CD8-positive, alpha-beta memory T cell (primary cell): ENCODE measurements around the gene GRHL3. TPM values are rescaled to one million over a fixed set of nuclear protein-coding genes. Genes with fewer than 3 reads are reported as not detected.
A peak's percentile ranks its signal among the peaks of the same experiment; 100 is the strongest.

Source experiments
- CTCF ChIA-PET: fragments of 350-600 bp; sonication (Branson Sonifier 250); formaldehyde crosslinking; loops from one replicate; lab custom pipeline; 2021; ENCODE audit warnings: antibody characterized with exemption; lab: Charles Lee
- POLR2A ChIA-PET: fragments of 350-600 bp; sonication (Branson Sonifier 250); formaldehyde crosslinking; loops from one replicate; lab custom pipeline; 2021; ENCODE audit warnings: antibody characterized with exemption; lab: Charles Lee
- DNase-seq, 5 donors: peaks; one replicate each; pipeline versions ENCODE4 v3.0.0 to v3.0.0-alpha.2; 2020 to 2022; ENCODE audit warnings: mixed read lengths in 1 of 5
- H3K27ac ChIP-seq: one replicate; pipeline ENCODE4 v1.7.0; 2013; ENCODE audit warnings: low read depth, mild to moderate bottlenecking, low read length, moderate library complexity
- H3K27me3 ChIP-seq: 2 replicates; pipeline ENCODE4 v1.7.0; 2013; ENCODE audit warnings: low read length, mild to moderate bottlenecking; ENCODE audit not compliant: insufficient read depth, poor library complexity, severe bottlenecking
- H3K36me3 ChIP-seq: 2 replicates; pipeline ENCODE4 v1.7.0; 2013; ENCODE audit warnings: mild to moderate bottlenecking, low read length, moderate library complexity; ENCODE audit not compliant: insufficient read depth
- H3K4me1 ChIP-seq: 2 replicates; pipeline ENCODE4 v1.7.0; 2013; ENCODE audit warnings: mild to moderate bottlenecking, low read length, moderate library complexity; ENCODE audit not compliant: insufficient read depth
- H3K4me3 ChIP-seq: 2 replicates; pipeline ENCODE4 v1.7.0; 2013; ENCODE audit warnings: mild to moderate bottlenecking, low read length
- H3K9me3 ChIP-seq: 2 replicates; pipeline ENCODE4 v1.7.0; 2013; ENCODE audit warnings: mild to moderate bottlenecking, low read length
- H3K27ac Mint-ChIP-seq, 8 donors: one replicate each; pipeline ENCODE4 v1.8.0; 2020 to 2021; ENCODE audit warnings: mixed read lengths in 8 of 8, mild to moderate bottlenecking in 6 of 8, inconsistent platforms in 3 of 8, moderate library complexity in 3 of 8
- H3K27me3 Mint-ChIP-seq, 2 donors: one replicate each; pipeline ENCODE4 v1.8.0; 2020 to 2021; ENCODE audit warnings: mixed read lengths in 2 of 2, mild to moderate bottlenecking in 1 of 2, moderate library complexity in 1 of 2
- H3K36me3 Mint-ChIP-seq, 3 donors: one replicate each; pipeline ENCODE4 v1.8.0; 2020 to 2021; ENCODE audit warnings: mixed read lengths in 3 of 3, inconsistent platforms in 1 of 3, mild to moderate bottlenecking in 1 of 3
- H3K4me1 Mint-ChIP-seq, 3 donors: one replicate each; pipeline ENCODE4 v1.8.0; 2020 to 2021; ENCODE audit warnings: mixed read lengths in 3 of 3, inconsistent platforms in 1 of 3, mild to moderate bottlenecking in 1 of 3
- H3K4me3 Mint-ChIP-seq, 7 donors: one replicate each; pipeline ENCODE4 v1.8.0; 2020 to 2021; ENCODE audit warnings: mixed read lengths in 7 of 7, mild to moderate bottlenecking in 6 of 7, moderate library complexity in 4 of 7, inconsistent platforms in 2 of 7
- H3K9me3 Mint-ChIP-seq, 5 donors: one replicate each; pipeline ENCODE4 v1.8.0; 2020 to 2022; ENCODE audit warnings: mixed read lengths in 5 of 5, mild to moderate bottlenecking in 3 of 5, moderate library complexity in 2 of 5, inconsistent platforms in 1 of 5
- polyA plus RNA-seq: library from polyadenylated mRNA; unstranded; fragments of 300-500 nt; fragmentation: Illumina TruSeq; gene quantifications from one replicate; pipeline ENCODE4 v1.2.3, GENCODE V29; 2021
- total RNA-seq, 2 experiments: library from RNA; stranded (reverse); gene quantifications; one replicate each; pipeline ENCODE4 v1.2.3, GENCODE V29; 2021

The GRHL3 gene
- total and polyA plus RNA-seq, 3 experiments from 2014 or later = 0.13 to 0.29 TPM; not detected in 1

DNA sequence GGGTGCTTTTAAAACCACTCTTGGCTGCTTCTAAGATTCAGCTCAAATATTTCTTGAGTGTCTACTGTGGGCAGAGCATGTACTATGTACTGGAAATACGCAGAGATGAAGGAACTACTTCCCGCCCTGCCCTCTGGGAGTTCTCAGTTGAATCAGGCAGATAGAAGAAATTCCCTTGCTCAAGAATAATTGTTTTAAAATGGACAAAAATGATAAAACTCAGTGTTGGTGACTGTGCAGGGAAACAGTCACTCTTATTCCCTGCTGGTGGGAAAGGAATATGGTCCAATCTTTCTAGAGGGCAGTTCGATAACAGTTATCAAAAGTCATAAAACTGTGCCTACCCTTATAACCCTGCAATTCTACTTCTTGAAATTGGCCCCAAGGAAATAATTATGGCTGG, 16.9 kb upstream of the GRHL3 start:
- H3K4me3 Mint-ChIP-seq = no peak overlapping the region
- peaks cover 11% of the 10 kb centered on the region for H3K27me3 ChIP-seq
- H3K36me3 ChIP-seq = no peaks in the 10 kb centered on the region
- H3K4me1 Mint-ChIP-seq = no peaks in the 10 kb centered on the region
- ChIA-PET CTCF (no interaction called here), POLR2A (no interaction called here)
- no peak overlapping the region for H3K27ac Mint-ChIP-seq
- H3K36me3 Mint-ChIP-seq = no peaks in the 10 kb centered on the region
- no peak overlapping the region for H3K4me3 ChIP-seq
- H3K9me3 ChIP-seq = no peaks in the 10 kb centered on the region
- no peak overlapping the region for H3K27ac ChIP-seq
- H3K4me1 ChIP-seq = no peaks in the 10 kb centered on the region
- peaks cover 24 to 38% of the 10 kb centered on the region in 2 donors for H3K27me3 Mint-ChIP-seq
- H3K9me3 Mint-ChIP-seq = no peaks in the 10 kb centered on the region
- DNase-seq = no peak

DNA sequence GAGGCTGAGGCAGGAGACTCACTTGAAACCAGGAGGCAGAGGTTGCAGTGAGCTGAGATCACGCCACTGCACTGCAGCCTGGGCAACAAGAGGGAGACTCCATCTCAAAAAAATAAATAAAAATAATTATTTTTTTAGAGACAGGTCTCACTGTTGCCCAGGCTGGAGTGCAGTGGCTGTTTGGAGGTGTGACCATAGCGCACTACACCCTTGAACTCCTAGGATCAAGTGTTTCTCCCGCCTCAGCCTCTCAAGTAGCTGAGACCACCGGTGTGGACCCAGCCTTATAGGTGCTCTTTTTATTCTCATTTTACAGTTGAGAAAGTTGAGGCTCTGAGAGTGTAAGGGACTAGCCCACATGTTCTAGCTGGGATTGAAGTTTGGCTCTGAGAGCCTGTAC, 15.6 kb upstream of the GRHL3 start:
- no peak overlapping the region for H3K4me3 Mint-ChIP-seq
- ChIA-PET CTCF (no interaction called here), POLR2A (no interaction called here)
- no peak for DNase-seq
- H3K27me3 ChIP-seq = peaks cover 11% of the 10 kb centered on the region
- H3K27ac Mint-ChIP-seq = no peak overlapping the region
- H3K27me3 Mint-ChIP-seq = peaks cover 31 to 40% of the 10 kb centered on the region in 2 donors
- no peaks in the 10 kb centered on the region for H3K9me3 Mint-ChIP-seq
- H3K36me3 ChIP-seq = no peaks in the 10 kb centered on the region
- no peaks in the 10 kb centered on the region for H3K9me3 ChIP-seq
- H3K4me1 Mint-ChIP-seq = no peaks in the 10 kb centered on the region
- no peaks in the 10 kb centered on the region for H3K4me1 ChIP-seq
- no peak overlapping the region for H3K4me3 ChIP-seq
- no peaks in the 10 kb centered on the region for H3K36me3 Mint-ChIP-seq
- H3K27ac ChIP-seq = no peak overlapping the region

DNA sequence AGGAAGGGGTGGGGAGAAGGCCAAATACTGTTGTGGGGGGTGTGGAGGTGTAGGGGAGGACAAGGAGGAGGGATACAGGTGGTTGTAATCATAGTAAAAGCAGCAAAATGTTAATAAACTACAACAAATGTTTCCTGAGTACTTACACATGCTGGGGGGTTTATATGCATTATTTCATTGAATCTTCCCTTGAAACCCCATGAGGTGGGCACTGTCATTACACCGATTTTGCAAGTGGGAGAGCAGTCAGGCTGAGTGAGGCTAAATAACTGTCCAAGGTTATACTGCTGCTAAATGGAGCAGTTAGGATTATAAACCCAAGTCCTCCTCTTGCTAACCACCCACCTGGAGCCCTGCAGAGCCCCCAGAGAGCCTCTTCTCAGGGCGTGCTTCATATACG, 14.4 kb upstream of the GRHL3 start:
- Histone ChIP-seq H3K27me3 (peaks cover 11% of the 10 kb centered on the region), H3K4me3 (no peak overlapping the region), H3K36me3 (no peaks in the 10 kb centered on the region), H3K9me3 (no peaks in the 10 kb centered on the region), H3K27ac (no peak overlapping the region), H3K4me1 (no peaks in the 10 kb centered on the region)
- no peaks in the 10 kb centered on the region for H3K9me3 Mint-ChIP-seq
- no peaks in the 10 kb centered on the region for H3K4me1 Mint-ChIP-seq
- H3K27me3 Mint-ChIP-seq = peaks cover 31 to 40% of the 10 kb centered on the region in 2 donors
- no peak for DNase-seq
- H3K27ac Mint-ChIP-seq = no peak overlapping the region
- POLR2A ChIA-PET = no interaction called here
- H3K36me3 Mint-ChIP-seq = no peaks in the 10 kb centered on the region
- CTCF ChIA-PET = no interaction called here
- no peak overlapping the region for H3K4me3 Mint-ChIP-seq

DNA sequence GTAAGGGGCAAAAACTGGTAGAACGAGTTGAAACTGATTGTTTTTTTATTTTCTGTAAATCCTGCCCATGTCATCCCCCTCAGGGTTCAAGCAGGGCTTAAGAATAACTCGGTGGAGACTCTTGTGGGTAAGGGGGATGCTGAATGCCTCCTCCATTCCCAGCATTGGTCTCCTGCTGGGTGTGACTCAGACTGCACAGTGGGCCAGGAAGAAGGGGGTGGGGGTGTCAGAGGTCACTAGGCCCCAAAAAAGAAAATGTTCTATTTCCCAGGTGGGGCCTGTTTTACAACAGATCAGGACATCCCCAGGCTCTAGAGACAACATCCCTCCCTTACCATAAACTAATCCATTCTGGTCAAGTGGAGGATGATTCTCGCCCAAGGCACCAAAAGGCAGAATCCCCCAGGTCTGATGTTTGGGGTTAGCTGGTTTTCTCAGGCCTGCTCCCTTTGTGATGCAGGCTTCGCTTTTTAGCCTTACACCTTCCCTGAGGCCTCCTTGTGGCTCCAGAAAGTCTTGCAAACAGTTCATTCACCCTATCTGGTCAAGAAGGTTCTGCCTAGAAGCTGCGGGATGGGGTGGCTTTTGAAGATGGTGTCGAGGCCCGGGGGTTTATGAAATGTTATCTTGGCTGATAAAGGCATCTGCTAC, 10.7 kb upstream of the GRHL3 start:
- H3K9me3 ChIP-seq = no peaks in the 10 kb centered on the region

DNA sequence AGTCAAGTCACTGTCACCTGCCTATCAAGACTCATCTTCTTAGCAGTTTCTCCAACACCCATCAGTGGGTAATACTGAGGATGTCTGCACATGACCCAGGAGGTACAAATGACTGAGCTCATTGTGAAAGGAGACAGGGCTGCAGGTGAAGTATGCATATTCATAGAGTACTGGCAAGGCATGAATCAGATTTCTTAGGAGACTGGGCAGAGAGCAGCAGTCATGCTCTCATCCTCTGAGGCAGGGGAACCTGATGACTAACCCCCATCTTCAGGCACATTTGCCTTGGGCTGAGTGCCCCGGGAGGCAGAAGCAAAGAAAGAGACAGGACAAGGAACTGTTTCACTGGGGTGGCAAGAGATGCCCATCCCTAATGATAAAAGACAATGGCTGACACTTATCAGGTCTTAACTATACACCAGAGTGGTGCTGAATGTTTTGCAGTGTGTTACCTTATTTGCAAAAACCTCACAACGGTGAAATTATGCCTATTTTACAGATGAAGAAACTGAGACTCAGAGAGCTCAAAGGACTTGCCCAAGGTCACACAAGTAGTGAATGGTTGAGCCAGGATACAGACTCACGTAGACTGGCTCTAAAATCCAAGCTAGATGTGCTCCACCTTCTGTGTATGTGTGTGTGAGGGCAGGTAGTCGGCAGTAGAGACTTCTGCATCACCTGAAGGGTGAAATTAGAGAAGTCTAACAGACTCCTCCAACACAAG, 9.2 kb upstream of the GRHL3 start:
- no peaks in the 10 kb centered on the region for H3K9me3 Mint-ChIP-seq
- H3K4me1 Mint-ChIP-seq = no peaks in the 10 kb centered on the region
- POLR2A ChIA-PET = no interaction called here
- Histone ChIP-seq H3K9me3 (no peaks in the 10 kb centered on the region), H3K4me1 (no peaks in the 10 kb centered on the region), H3K36me3 (no peaks in the 10 kb centered on the region), H3K27me3 (no peaks in the 10 kb centered on the region), H3K4me3 (no peak overlapping the region), H3K27ac (no peak overlapping the region)
- H3K36me3 Mint-ChIP-seq = no peaks in the 10 kb centered on the region
- peak overlapping the region in 1 of 8 donors; percentile 11 for H3K27ac Mint-ChIP-seq
- no peak for DNase-seq
- H3K27me3 Mint-ChIP-seq = peaks cover 13 to 29% of the 10 kb centered on the region in 2 donors
- no peak overlapping the region for H3K4me3 Mint-ChIP-seq
- CTCF ChIA-PET = interaction anchor here (1.3 kb wide), 1 partner anchor 12 kb away, joined by 3 read pairs; no protein-coding TSS in a partner anchor

More for the DNA sequence above, 10.7 kb upstream of the GRHL3 start:
- H3K4me3 ChIP-seq = no peak overlapping the region
- ChIA-PET CTCF (interaction anchor here (1.3 kb wide), 1 partner anchor 14 kb away, joined by 3 read pairs; no protein-coding TSS in a partner anchor), POLR2A (no interaction called here)
- Mint-ChIP-seq H3K9me3 (no peaks in the 10 kb centered on the region), H3K4me3 (no peak overlapping the region), H3K27ac (peak overlapping the region in 1 of 8 donors; percentile 10), H3K27me3 (peaks cover 19 to 27% of the 10 kb centered on the region in 2 donors), H3K4me1 (no peaks in the 10 kb centered on the region), H3K36me3 (no peaks in the 10 kb centered on the region)
- DNase-seq = no peak
- no peak overlapping the region for H3K27ac ChIP-seq
- H3K27me3 ChIP-seq = no peaks in the 10 kb centered on the region
- no peaks in the 10 kb centered on the region for H3K4me1 ChIP-seq
- no peaks in the 10 kb centered on the region for H3K36me3 ChIP-seq

DNA sequence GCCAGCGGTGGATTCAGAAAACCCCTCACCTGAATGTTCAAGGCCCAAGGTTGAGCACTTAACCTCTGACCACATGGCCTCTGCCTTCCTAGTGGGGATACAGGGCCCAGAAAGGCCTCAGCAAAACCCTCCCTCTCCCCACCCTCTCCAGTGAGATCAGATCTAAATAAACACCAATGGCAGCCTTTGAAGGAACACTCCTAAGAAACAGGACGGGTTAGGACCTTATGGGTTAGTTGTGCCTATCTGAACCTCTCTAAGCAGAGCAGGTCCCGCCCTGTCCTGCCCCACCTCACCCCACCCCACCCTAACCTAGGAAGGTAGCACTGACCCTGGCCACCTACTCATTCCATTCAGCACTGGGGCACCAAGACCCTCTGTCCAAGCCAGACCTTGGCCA, 7.9 kb upstream of the GRHL3 start:
- Mint-ChIP-seq H3K9me3 (no peaks in the 10 kb centered on the region), H3K27ac (no peak overlapping the region), H3K36me3 (no peaks in the 10 kb centered on the region), H3K4me1 (no peaks in the 10 kb centered on the region), H3K27me3 (peaks cover 17 to 31% of the 10 kb centered on the region in 2 donors), H3K4me3 (no peak overlapping the region)
- ChIA-PET CTCF (no interaction called here), POLR2A (no interaction called here)
- no peak for DNase-seq
- Histone ChIP-seq H3K27ac (no peak overlapping the region), H3K27me3 (no peaks in the 10 kb centered on the region), H3K9me3 (no peaks in the 10 kb centered on the region), H3K4me1 (no peaks in the 10 kb centered on the region), H3K36me3 (no peaks in the 10 kb centered on the region), H3K4me3 (no peak overlapping the region)

DNA sequence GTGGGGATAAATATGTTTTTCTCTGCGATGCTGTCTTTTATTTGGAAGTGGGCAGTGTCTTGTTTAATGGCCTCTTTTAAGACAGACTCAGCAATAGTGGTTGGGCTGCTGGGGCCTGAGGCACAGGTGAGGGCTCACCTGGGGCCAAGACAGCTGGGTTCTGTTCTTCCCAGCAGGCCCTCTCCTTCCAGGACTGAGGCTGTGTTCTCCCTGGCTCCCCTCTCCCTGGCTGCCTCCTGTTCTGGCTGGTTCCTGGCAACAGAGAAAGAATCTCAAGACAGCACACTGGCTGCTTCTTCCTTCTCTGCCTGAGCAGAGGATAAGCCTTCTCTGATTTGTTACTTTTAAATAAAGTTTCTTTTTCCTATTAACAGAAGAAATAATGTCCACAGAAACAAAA, 7.4 kb upstream of the GRHL3 start:
- CTCF ChIA-PET = no interaction called here
- peaks cover 18 to 34% of the 10 kb centered on the region in 2 donors for H3K27me3 Mint-ChIP-seq

DNA sequence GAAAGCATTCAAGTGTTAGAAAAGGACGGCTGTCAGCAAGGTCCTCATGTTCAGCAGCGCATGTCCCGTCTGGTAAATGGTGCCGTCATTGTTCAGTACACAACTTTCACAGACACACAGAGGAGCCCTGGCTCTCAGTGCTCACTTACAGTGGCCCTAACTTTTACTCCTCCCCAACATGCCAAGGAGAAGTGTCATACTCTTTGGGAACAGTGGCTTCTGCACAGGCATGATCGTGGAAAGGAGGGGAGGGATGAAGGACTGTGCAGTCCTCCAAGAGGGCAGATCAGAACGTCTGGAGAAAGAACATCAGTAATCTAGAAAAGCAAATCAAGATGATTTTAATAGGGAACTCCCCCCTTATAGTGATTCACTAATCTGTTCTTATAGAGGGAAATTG, 3.8 kb upstream of the GRHL3 start:
- no peaks in the 10 kb centered on the region for H3K36me3 Mint-ChIP-seq
- peaks cover 40 to 63% of the 10 kb centered on the region in 2 donors for H3K27me3 Mint-ChIP-seq
- H3K4me1 Mint-ChIP-seq = peaks cover 21 to 23% (median 22%) of the 10 kb centered on the region in 3 donors

More for the DNA sequence above, 7.4 kb upstream of the GRHL3 start:
- no peaks in the 10 kb centered on the region for H3K36me3 Mint-ChIP-seq
- Histone ChIP-seq H3K36me3 (no peaks in the 10 kb centered on the region), H3K27ac (no peak overlapping the region), H3K9me3 (no peaks in the 10 kb centered on the region), H3K4me1 (no peaks in the 10 kb centered on the region), H3K4me3 (no peak overlapping the region), H3K27me3 (peaks cover 1% of the 10 kb centered on the region)
- no peak overlapping the region for H3K4me3 Mint-ChIP-seq
- H3K27ac Mint-ChIP-seq = no peak overlapping the region
- H3K9me3 Mint-ChIP-seq = no peaks in the 10 kb centered on the region
- DNase-seq = no peak
- no peaks in the 10 kb centered on the region for H3K4me1 Mint-ChIP-seq
- POLR2A ChIA-PET = no interaction called here

More for the DNA sequence above, 3.8 kb upstream of the GRHL3 start:
- Histone ChIP-seq H3K36me3 (no peaks in the 10 kb centered on the region), H3K27me3 (peaks cover 21% of the 10 kb centered on the region), H3K27ac (no peak overlapping the region), H3K4me3 (no peak overlapping the region), H3K4me1 (peaks cover 25% of the 10 kb centered on the region), H3K9me3 (no peaks in the 10 kb centered on the region)
- ChIA-PET CTCF (no interaction called here), POLR2A (no interaction called here)
- H3K9me3 Mint-ChIP-seq = no peaks in the 10 kb centered on the region
- H3K27ac Mint-ChIP-seq = no peak overlapping the region
- no peak for DNase-seq
- H3K4me3 Mint-ChIP-seq = no peak overlapping the region
